H9 (cell line): ENCODE measurements around the gene NOXRED1. TPM values are rescaled to one million over a fixed set of nuclear protein-coding genes. Genes with fewer than 3 reads are reported as not detected.

ENCODE experiments used
- DNase-seq: peaks from one replicate; pipeline ENCODE4 v3.0.0-alpha.2; 2017
- H2AFZ ChIP-seq: one replicate; pipeline ENCODE4 v1.6.1; 2013; ENCODE audit warnings: mild to moderate bottlenecking, low read length, control low read depth, moderate library complexity
- H2AK5ac ChIP-seq: 2 replicates; pipeline ENCODE4 v1.6.1; 2013; ENCODE audit warnings: low read length, control low read depth, mixed read lengths; ENCODE audit not compliant: insufficient read length
- H2BK120ac ChIP-seq: one replicate; pipeline ENCODE4 v1.6.1; 2013; ENCODE audit warnings: low read depth, mild to moderate bottlenecking, low read length, control low read depth, inconsistent platforms; ENCODE audit not compliant: poor library complexity, severe bottlenecking
- H2BK12ac ChIP-seq: 2 replicates; pipeline ENCODE4 v1.6.1; 2013; ENCODE audit warnings: low read length, control low read depth, mixed read lengths, low read depth; ENCODE audit not compliant: insufficient read length
- H2BK15ac ChIP-seq: 2 replicates; pipeline ENCODE4 v1.6.1; 2013; ENCODE audit warnings: low read depth, low read length, control low read depth
- H2BK20ac ChIP-seq: one replicate; pipeline ENCODE4 v1.6.1; 2013; ENCODE audit warnings: low read depth, mild to moderate bottlenecking, low read length, control low read depth, inconsistent platforms; ENCODE audit not compliant: poor library complexity, severe bottlenecking
- H2BK5ac ChIP-seq: 2 replicates; pipeline ENCODE4 v1.6.1; 2013; ENCODE audit warnings: low read length, control low read depth, mixed read lengths; ENCODE audit not compliant: insufficient read length
- H3K14ac ChIP-seq: 2 replicates; pipeline ENCODE4 v1.6.1; 2013; ENCODE audit warnings: low read length, control low read depth; ENCODE audit not compliant: insufficient read depth
- H3K18ac ChIP-seq: 2 replicates; pipeline ENCODE4 v1.6.1; 2013; ENCODE audit warnings: low read depth, mild to moderate bottlenecking, mixed read lengths, low read length, control low read depth; ENCODE audit not compliant: insufficient read length
- H3K23ac ChIP-seq: 2 replicates; pipeline ENCODE4 v1.6.1; 2013; ENCODE audit warnings: low read length, control low read depth, mixed read lengths, low read depth; ENCODE audit not compliant: insufficient read length
- H3K23me2 ChIP-seq: 2 replicates; pipeline ENCODE4 v1.6.1; 2013; ENCODE audit warnings: low read depth, mild to moderate bottlenecking, mixed read lengths, low read length, control low read depth; ENCODE audit not compliant: insufficient read length, poor library complexity, severe bottlenecking
- H3K27ac ChIP-seq: 2 replicates; pipeline ENCODE4 v1.5.1; 2013; ENCODE audit warnings: low read length, control low read depth, mixed read lengths, low read depth; ENCODE audit not compliant: insufficient read length
- H3K27me3 ChIP-seq: 2 replicates; pipeline ENCODE4 v1.6.1; 2013; ENCODE audit warnings: low read length, control low read depth, inconsistent platforms; ENCODE audit not compliant: insufficient read depth
- H3K4ac ChIP-seq: 2 replicates; pipeline ENCODE4 v1.6.1; 2013; ENCODE audit warnings: low read depth, mild to moderate bottlenecking, control low read depth, inconsistent platforms, low read length, moderate library complexity
- H3K4me1 ChIP-seq: 2 replicates; pipeline ENCODE4 v1.6.1; 2013; ENCODE audit warnings: low read length, control low read depth, inconsistent platforms; ENCODE audit not compliant: insufficient read depth
- H3K4me2 ChIP-seq: 2 replicates; pipeline ENCODE4 v1.6.1; 2013; ENCODE audit warnings: low read length, control low read depth, mixed read lengths; ENCODE audit not compliant: insufficient read length, insufficient read depth
- H3K56ac ChIP-seq: 2 replicates; pipeline ENCODE4 v1.6.1; 2013; ENCODE audit warnings: low read depth, mild to moderate bottlenecking, mixed read lengths, low read length, control low read depth; ENCODE audit not compliant: insufficient read length
- H3K79me1 ChIP-seq: 2 replicates; pipeline ENCODE4 v1.6.1; 2013; ENCODE audit warnings: low read depth, mild to moderate bottlenecking, moderate library complexity, low read length, control low read depth, inconsistent platforms; ENCODE audit not compliant: insufficient read depth, poor library complexity, severe bottlenecking
- H3K79me2 ChIP-seq: 2 replicates; pipeline ENCODE4 v1.6.1; 2013; ENCODE audit warnings: low read length, control low read depth, inconsistent platforms; ENCODE audit not compliant: insufficient read depth
- H3K9ac ChIP-seq: 2 replicates; pipeline ENCODE4 v1.6.1; 2013; ENCODE audit warnings: low read length, control low read depth, mixed read lengths; ENCODE audit not compliant: insufficient read length; ENCODE audit errors: extremely low read depth
- H3K9me3 ChIP-seq: one replicate; pipeline ENCODE4 v1.6.1; 2013; ENCODE audit warnings: low read depth, low read length, inconsistent platforms; ENCODE audit not compliant: control insufficient read depth
- H3T11ph ChIP-seq: one replicate; pipeline ENCODE4 v1.6.1; 2013; ENCODE audit warnings: mild to moderate bottlenecking, low read length, control low read depth, inconsistent platforms
- H4K20me1 ChIP-seq: one replicate; pipeline ENCODE4 v1.6.1; 2013; ENCODE audit not compliant: control insufficient read depth, insufficient read length, insufficient read depth
- H4K5ac ChIP-seq: 2 replicates; pipeline ENCODE4 v1.6.1; 2013; ENCODE audit warnings: low read depth, mild to moderate bottlenecking, mixed read lengths, low read length, control low read depth; ENCODE audit not compliant: insufficient read length
- H4K8ac ChIP-seq: replicated peaks from 2 replicates; pipeline ENCODE4 v1.6.1; 2013; ENCODE audit warnings: low read length, control low read depth, mixed read lengths, low read depth; ENCODE audit not compliant: insufficient read length
- H4K91ac ChIP-seq: 2 replicates; pipeline ENCODE4 v1.6.1; 2013; ENCODE audit warnings: low read depth, mild to moderate bottlenecking, moderate library complexity, mixed read lengths, low read length, control low read depth; ENCODE audit not compliant: insufficient read length
- H3K27ac Mint-ChIP-seq, 3 experiments: 2 replicates in 2 of 3; 3 replicates in 1 of 3; pipeline ENCODE4 v1.8.0; 2020 to 2021; ENCODE audit warnings: mixed read lengths in 3 of 3, mild to moderate bottlenecking in 1 of 3, moderate library complexity in 1 of 3
- H3K27me3 Mint-ChIP-seq: 2 replicates; pipeline ENCODE4 v1.8.0; 2021; ENCODE audit warnings: low read depth, mild to moderate bottlenecking, moderate library complexity, mixed read lengths
- H3K36me3 Mint-ChIP-seq, 3 experiments: 2 replicates in 2 of 3; 3 replicates in 1 of 3; pipeline ENCODE4 v1.8.0; 2020 to 2021; ENCODE audit warnings: low read depth in 3 of 3, mixed read lengths in 3 of 3; ENCODE audit not compliant: insufficient read depth in 1 of 3
- H3K4me1 Mint-ChIP-seq, 2 experiments: 2 replicates each; pipeline ENCODE4 v1.8.0; 2020; ENCODE audit warnings: mixed read lengths in 2 of 2
- H3K4me3 Mint-ChIP-seq, 2 experiments: 2 replicates in 1 of 2; 3 replicates in 1 of 2; pipeline ENCODE4 v1.8.0; 2020 to 2021; ENCODE audit warnings: mild to moderate bottlenecking in 2 of 2, mixed read lengths in 2 of 2, moderate library complexity in 1 of 2
- H3K9me3 Mint-ChIP-seq, 2 experiments: 2 replicates in 1 of 2; 3 replicates in 1 of 2; pipeline ENCODE4 v1.8.0; 2020; ENCODE audit warnings: mild to moderate bottlenecking in 2 of 2, mixed read lengths in 2 of 2, moderate library complexity in 1 of 2
- CTCF ChIP-seq: fragments of 200-600 bp; sonication (generic); conservative IDR thresholded peaks from 3 replicates; pipeline ENCODE4 v1.8.0; 2021; ENCODE audit warnings: antibody characterized with exemption, mild to moderate bottlenecking
- WGBS: extraction: QIAGEN DNeasy Blood & Tissue Kit; methylation state at CpG from one replicate; pipeline ENCODE4 v1.1.7; 2013; ENCODE audit warnings: missing lambda C conversion rate, low lambda C conversion rate, mixed read lengths; ENCODE audit not compliant: insufficient read length; ENCODE audit errors: extremely low coverage; 5-methylcytosine and 5-hydroxymethylcytosine counted together
- total RNA-seq: library from RNA; stranded (reverse); gene quantifications from 2 replicates; pipeline ENCODE4 v1.2.1, GENCODE V29; 2021

Gene NOXRED1
- total RNA-seq, 1 experiment from 2014 or later: not detected

- H2BK20ac ChIP-seq: no peak overlapping the region
- H3K14ac ChIP-seq: no peak overlapping the region
- H3K4me2 ChIP-seq: no peak overlapping the region
- H3K4me1 ChIP-seq: no peaks in the 10 kb centered on the region
- Mint-ChIP-seq H3K27ac (no peak overlapping the region), H3K9me3 (no peaks in the 10 kb centered on the region), H3K27me3 (no peaks in the 10 kb centered on the region), H3K4me1 (no peaks in the 10 kb centered on the region), H3K36me3 (peaks cover 16 to 60% (median 46%) of the 10 kb centered on the region in 3 experiments), H3K4me3 (no peak overlapping the region)
- H4K91ac ChIP-seq: no peak overlapping the region
- H3K4ac ChIP-seq: no peak overlapping the region
- no peaks in the 10 kb centered on the region for H3K79me2 ChIP-seq
- no peak overlapping the region for H3K23ac ChIP-seq
- TF ChIP-seq CTCF: no peak
- DNase-seq: no peak
- H2BK5ac ChIP-seq: no peak overlapping the region
- no peak overlapping the region for H4K8ac ChIP-seq
- H2BK120ac ChIP-seq: no peak overlapping the region
- H3K9me3 ChIP-seq: no peaks in the 10 kb centered on the region
- no peaks in the 10 kb centered on the region for H3K27me3 ChIP-seq
- no CpG with 5 or more reads among the region's 1 CpG for WGBS
- no peak overlapping the region for H3T11ph ChIP-seq
- no peak overlapping the region for H2AFZ ChIP-seq
- no peak overlapping the region for H4K5ac ChIP-seq
- no peak overlapping the region for H3K9ac ChIP-seq
- no peak overlapping the region for H2AK5ac ChIP-seq
- H3K18ac ChIP-seq: no peak overlapping the region
- H3K27ac ChIP-seq: no peak overlapping the region
- no peaks in the 10 kb centered on the region for H3K79me1 ChIP-seq
- H2BK12ac ChIP-seq: no peak overlapping the region
- no peaks in the 10 kb centered on the region for H4K20me1 ChIP-seq
- no peaks in the 10 kb centered on the region for H3K23me2 ChIP-seq
- H2BK15ac ChIP-seq: no peak overlapping the region
- H3K56ac ChIP-seq: no peak overlapping the region
Measured at GRCh38 chr14:77438596-77438995, 15.3 kb upstream of the NOXRED1 start.
